HG03460 (cell line): ENCODE data around the gene CCDC12.

ENCODE experiments used
- ATAC-seq: cut with Tn5 transposase; IDR thresholded peaks from one replicate; pipeline ENCODE4 v1.9.1; 2021; ENCODE audit not compliant: unreplicated experiment

The CCDC12 gene

DNA sequence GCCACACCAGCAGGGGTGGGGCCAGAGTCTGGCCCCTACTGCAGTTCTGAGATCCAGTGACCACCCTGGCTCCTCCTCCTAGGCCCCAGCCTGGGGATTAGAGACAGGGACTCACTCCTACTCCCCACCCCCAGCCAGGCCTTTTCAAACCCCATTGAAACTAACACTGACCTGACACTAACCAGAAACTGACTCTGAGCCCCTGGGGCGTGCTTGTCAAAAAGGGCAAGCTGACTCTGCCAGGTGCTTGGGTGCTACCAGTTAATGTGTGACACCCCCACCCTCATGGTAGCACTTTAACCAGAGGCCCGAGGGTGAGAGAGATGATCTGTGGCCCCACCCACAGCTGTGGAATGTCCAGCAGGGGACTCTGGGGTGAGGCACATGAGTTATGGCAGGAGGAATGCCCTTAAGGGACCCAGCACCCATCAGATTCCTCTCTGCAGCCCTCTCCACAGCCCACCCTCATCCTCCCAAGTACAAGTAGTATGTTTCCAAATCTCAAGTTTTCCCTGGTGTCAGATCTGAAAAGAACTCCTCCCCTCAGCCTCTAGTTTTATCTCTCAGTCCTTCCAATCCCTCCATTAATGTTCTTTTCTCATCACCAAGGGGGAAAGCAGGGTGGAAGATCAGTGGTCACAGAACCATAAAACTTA, 97.6 kb downstream of the CCDC12 start:
- peak; percentile 44 for ATAC-seq

DNA sequence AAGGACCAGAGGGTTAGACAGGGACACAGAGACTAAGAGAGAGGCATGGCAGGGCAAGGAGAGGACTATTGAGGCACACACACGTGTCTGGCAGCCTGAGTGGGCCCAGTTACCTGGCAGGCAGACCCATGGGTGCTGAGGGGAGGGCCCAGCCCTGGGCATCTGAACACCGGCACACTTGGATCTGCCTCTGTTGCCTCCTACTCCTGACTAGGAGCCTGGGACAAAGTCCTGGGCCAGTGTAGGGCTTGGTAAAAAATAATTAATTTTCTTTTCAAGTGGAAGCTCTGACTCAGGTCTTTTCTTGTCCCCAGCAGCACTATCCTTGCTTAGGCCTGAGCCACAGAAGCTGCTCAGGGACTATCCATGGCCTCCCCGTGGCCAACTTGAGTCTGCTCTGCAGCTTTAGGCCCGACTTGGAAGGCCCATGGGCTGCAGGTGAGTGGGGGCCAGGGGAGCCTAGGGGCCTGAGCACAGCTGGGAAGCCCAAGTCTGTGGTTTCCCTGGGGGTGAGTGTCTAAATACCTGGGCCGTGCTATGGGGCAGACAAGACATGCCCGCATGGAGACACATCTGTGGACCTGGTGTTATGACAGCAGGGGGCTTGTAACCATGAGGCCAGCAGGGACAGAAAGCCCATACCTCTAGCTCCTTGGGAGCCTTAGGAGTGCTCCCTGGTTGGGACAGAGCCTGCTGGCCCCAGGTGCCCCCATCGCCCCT, 99.0 kb downstream of the CCDC12 start, which contains the start of gene PTH1R:
PTH1R (plus strand) TSS at position 316 of the 720 bp plus-strand sequence. CDS start 5,839 bp downstream, outside the sequence.
- ATAC-seq: no peak

DNA sequence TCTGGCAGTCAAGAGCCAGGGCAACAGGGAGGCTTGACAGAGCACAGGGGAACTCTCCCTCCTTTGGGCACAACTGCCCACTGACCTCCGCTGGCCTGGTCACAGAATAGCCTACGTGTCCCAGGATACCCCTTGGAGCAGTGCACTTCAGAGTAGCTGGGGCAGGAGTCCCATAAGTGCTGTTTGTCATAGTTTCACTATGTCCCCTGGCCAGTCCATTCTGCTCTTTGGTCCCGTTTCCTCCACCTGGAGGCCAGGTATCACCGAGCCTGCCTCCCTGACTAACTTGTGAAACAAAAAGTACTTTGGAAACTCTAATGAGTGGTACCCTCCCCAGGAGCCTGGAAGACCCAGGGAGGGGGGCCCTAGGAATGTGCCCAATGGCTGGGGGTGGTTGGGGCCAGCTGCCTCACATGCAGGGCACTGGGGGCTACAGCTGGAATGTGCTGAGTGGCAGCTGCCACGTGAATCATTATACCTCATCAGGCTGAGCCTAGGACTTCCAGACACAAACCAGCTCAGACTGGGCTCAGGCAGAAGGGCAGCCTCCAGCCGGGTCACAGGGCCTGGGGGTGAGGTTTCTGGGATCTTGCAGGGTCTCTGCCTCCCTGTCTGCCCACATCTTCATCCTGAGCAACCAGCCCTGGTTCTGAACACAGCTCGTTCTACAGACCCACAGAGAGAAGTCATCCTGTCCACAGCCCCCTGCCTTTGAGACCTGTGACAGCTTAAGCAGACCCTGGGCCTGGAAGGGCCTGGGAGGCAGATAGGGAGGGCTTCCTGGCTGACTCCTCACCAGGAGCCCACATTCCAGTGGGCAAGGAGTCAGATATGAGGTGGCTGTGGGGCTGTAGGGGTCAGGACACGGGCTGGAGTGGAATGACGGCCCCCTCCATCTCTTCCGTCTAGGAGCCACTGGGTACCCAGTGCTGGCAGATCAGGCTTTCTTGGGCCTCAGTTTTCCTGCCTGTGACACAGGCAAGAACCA, 99.9 kb downstream of the CCDC12 start:
- no peak for ATAC-seq

DNA sequence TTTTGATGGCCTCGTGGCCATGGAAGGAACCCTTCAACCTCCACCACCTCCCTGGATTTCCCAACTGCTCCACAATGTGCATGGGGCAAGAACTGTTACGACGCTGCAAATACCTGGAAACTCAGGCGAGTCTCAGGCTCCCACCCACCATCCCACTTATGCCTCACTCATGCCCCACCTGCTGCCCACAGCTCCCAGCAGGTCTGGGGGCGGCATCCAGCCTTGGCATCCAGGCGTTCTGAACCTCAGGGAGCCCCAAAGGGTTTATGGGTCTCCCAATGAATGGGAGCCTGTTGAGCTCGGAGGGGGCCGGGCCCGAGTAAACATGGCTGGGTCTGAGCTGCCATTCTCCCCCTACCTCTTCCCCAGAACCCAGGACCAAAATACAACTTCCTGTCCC, 101.0 kb downstream of the CCDC12 start:
- ATAC-seq: no peak

DNA sequence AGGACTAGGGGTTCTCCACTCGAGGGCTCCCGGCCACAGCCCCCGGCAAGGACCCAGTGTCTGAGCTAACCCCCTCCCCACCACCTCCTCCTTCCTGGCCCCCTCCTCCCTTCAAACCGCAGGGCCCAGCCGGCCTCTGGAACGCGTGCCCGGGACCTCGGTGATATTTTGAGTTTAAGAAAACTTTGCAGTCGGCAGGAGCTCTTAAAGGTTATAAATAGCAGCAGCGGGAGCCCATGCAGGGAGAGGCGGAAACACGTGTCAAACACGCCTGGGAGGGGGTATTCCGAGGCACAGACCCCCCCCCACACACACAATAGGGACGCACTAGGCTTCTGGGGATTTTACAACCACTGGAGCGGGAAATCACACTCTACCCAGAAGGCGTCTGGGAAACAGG, 102.1 kb downstream of the CCDC12 start:
- no peak for ATAC-seq

DNA sequence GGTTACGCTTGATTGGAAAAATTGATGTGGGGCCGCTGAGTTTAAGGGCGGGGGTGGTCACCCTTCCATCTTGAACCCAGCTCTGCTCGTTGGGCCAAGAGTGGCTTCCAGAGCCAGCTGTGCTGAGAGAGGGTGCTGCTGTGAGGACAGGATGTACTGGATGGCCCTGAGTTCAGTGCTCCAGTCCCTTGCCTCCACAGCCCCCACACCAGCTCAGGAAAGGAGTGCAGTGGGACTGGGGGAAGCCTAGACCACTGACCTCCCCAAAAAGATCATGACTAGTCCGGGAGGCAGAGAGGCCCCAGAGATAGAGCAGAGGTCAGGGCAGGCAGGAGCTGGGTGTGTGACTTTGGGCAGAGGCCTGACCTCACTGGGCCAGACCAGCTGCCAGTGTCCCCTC, 103.0 kb downstream of the CCDC12 start:
- no peak for ATAC-seq
